Astrocyte (in vitro differentiated cells and primary cell): ENCODE data around the gene INAFM2. TPM values are rescaled to one million over a fixed set of nuclear protein-coding genes. Genes with fewer than 3 reads are reported as not detected.

ENCODE experiments used
- DNase-seq: peaks from one replicate; pipeline ENCODE4 v3.0.0-alpha.2; 2010; ENCODE audit warnings: low read depth
- FAIRE-seq: peaks from 2 replicates; lab custom pipeline; 2011; peaks lifted over from hg19 to GRCh38; lab: Jason Lieb, UNC
- H2AFZ ChIP-seq: 2 replicates; pipeline ENCODE4 v1.6.0; 2012; ENCODE audit warnings: low read depth, low read length, inconsistent platforms
- H3K27ac ChIP-seq: 2 replicates; pipeline ENCODE4 v1.5.1; 2011; ENCODE audit warnings: low read depth, low read length, inconsistent platforms
- H3K27me3 ChIP-seq: 2 replicates; pipeline ENCODE4 v1.6.0; 2011; ENCODE audit warnings: low read length, inconsistent platforms; ENCODE audit not compliant: insufficient read depth
- H3K36me3 ChIP-seq: 2 replicates; pipeline ENCODE4 v1.5.1; 2011; ENCODE audit warnings: low read length, inconsistent platforms; ENCODE audit not compliant: insufficient read depth
- H3K4me1 ChIP-seq: 2 replicates; pipeline ENCODE4 v1.5.1; 2011; ENCODE audit warnings: low read length, inconsistent platforms; ENCODE audit not compliant: insufficient read depth
- H3K4me2 ChIP-seq: 2 replicates; pipeline ENCODE4 v1.6.0; 2012; ENCODE audit warnings: low read length, inconsistent platforms
- H3K4me3 ChIP-seq: 2 replicates; pipeline ENCODE4 v1.5.1; 2011; ENCODE audit warnings: low read depth, mild to moderate bottlenecking, low read length, inconsistent platforms; ENCODE audit not compliant: insufficient read depth
- H3K79me2 ChIP-seq: 2 replicates; pipeline ENCODE4 v1.6.0; 2012; ENCODE audit warnings: mild to moderate bottlenecking, low read length, inconsistent platforms; ENCODE audit not compliant: insufficient read depth
- H3K9ac ChIP-seq: 2 replicates; pipeline ENCODE4 v1.6.0; 2012; ENCODE audit warnings: mild to moderate bottlenecking, low read length, inconsistent platforms
- H3K9me3 ChIP-seq: 2 replicates; pipeline ENCODE4 v1.5.1; 2012; ENCODE audit warnings: low read depth, mild to moderate bottlenecking, low read length, inconsistent platforms; ENCODE audit not compliant: insufficient read depth
- H4K20me1 ChIP-seq: 2 replicates; pipeline ENCODE4 v1.6.0; 2012; ENCODE audit warnings: low read length, inconsistent platforms; ENCODE audit not compliant: insufficient read depth
- H3K27ac Mint-ChIP-seq: one replicate; pipeline ENCODE4 v1.8.0; 2021; ENCODE audit warnings: mild to moderate bottlenecking, mixed read lengths; ENCODE audit not compliant: unreplicated experiment
- H3K27me3 Mint-ChIP-seq: one replicate; pipeline ENCODE4 v1.8.0; 2021; ENCODE audit warnings: low read depth, mixed read lengths; ENCODE audit not compliant: unreplicated experiment
- H3K36me3 Mint-ChIP-seq: one replicate; pipeline ENCODE4 v1.8.0; 2021; ENCODE audit warnings: low read depth, mixed read lengths; ENCODE audit not compliant: unreplicated experiment
- H3K4me1 Mint-ChIP-seq: one replicate; pipeline ENCODE4 v1.8.0; 2021; ENCODE audit warnings: low read depth, mixed read lengths; ENCODE audit not compliant: unreplicated experiment
- H3K4me3 Mint-ChIP-seq: one replicate; pipeline ENCODE4 v1.8.0; 2021; ENCODE audit warnings: mild to moderate bottlenecking, moderate library complexity, mixed read lengths; ENCODE audit not compliant: unreplicated experiment
- H3K9me3 Mint-ChIP-seq: one replicate; pipeline ENCODE4 v1.8.0; 2021; ENCODE audit warnings: mild to moderate bottlenecking, mixed read lengths; ENCODE audit not compliant: unreplicated experiment
- EZH2 ChIP-seq: IDR thresholded peaks from 2 replicates; pipeline ENCODE4 v1.6.1; 2012; ENCODE audit warnings: mild to moderate bottlenecking, low read length, inconsistent platforms; ENCODE audit not compliant: insufficient read depth
- total RNA-seq: library from RNA; stranded (reverse); gene quantifications from 2 replicates; pipeline ENCODE4 v1.2.1, GENCODE V29; 2021
- TF ChIP-seq, protein P1 (sequence below): IDR thresholded peaks from 2 replicates; pipeline ENCODE4 v1.5.1; 2011; ENCODE audit warnings: low read depth, mild to moderate bottlenecking, inconsistent platforms, low read length, moderate library complexity; ENCODE audit not compliant: insufficient read depth

INAFM2 gene
- total RNA-seq, 1 donor from 2014 or later, result 41.2 TPM

DNA sequence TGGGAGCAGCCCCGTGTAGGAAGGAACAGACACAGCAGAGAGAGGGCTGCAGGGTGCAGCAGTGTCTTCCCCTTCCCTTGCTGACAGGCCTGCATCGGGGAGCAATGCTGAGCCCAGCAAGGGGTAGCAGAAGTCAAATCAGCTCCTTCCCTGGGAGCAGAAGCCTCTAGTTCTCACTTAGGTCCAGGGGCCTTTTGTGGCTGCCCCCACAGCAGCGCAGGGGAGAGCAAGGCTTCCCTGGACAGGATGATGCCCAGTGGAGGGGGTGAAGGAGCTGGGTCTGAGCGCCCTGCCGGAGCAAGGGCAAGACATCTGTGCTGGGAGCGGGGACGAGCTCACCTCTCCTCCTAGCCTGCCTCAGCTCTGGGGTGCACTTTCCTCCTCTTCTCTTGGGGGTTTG is 16.6 kb upstream of the INAFM2 start:
- FAIRE-seq (no peak), DNase-seq (no peak)
- H3K36me3 ChIP-seq, result no peaks in the 10 kb centered on the region
- Mint-ChIP-seq H3K27me3 (peaks cover 53% of the 10 kb centered on the region), H3K4me1 (peaks cover 4% of the 10 kb centered on the region), H3K36me3 (peaks cover 2% of the 10 kb centered on the region), H3K4me3 (no peak overlapping the region), H3K9me3 (peaks cover 2% of the 10 kb centered on the region), H3K27ac (no peak overlapping the region)
- peaks cover 14% of the 10 kb centered on the region for H3K27me3 ChIP-seq
- no peaks in the 10 kb centered on the region for H3K9me3 ChIP-seq
- no peak overlapping the region for H2AFZ ChIP-seq
- no peak overlapping the region for H3K4me2 ChIP-seq
- H3K9ac ChIP-seq, result no peak overlapping the region
- no peaks in the 10 kb centered on the region for H4K20me1 ChIP-seq
- H3K4me3 ChIP-seq, result no peak overlapping the region
- no peak overlapping the region for H3K27ac ChIP-seq
- no peaks in the 10 kb centered on the region for H3K4me1 ChIP-seq
- no peaks in the 10 kb centered on the region for H3K79me2 ChIP-seq
- TF ChIP-seq EZH2, result no peak
- TF ChIP-seq, protein P1, sequence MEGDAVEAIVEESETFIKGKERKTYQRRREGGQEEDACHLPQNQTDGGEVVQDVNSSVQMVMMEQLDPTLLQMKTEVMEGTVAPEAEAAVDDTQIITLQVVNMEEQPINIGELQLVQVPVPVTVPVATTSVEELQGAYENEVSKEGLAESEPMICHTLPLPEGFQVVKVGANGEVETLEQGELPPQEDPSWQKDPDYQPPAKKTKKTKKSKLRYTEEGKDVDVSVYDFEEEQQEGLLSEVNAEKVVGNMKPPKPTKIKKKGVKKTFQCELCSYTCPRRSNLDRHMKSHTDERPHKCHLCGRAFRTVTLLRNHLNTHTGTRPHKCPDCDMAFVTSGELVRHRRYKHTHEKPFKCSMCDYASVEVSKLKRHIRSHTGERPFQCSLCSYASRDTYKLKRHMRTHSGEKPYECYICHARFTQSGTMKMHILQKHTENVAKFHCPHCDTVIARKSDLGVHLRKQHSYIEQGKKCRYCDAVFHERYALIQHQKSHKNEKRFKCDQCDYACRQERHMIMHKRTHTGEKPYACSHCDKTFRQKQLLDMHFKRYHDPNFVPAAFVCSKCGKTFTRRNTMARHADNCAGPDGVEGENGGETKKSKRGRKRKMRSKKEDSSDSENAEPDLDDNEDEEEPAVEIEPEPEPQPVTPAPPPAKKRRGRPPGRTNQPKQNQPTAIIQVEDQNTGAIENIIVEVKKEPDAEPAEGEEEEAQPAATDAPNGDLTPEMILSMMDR, result no peak

GRCh38 chr15:40307421-40308211 is 15.9 kb upstream of the INAFM2 start, which contains the start of gene PLCB2:
Gene PLCB2, minus strand, starts transcription at chr15:40307935. Its CDS starts 263 bp downstream, at chr15:40307672.
- TF ChIP-seq EZH2, result no peak
- TF ChIP-seq, protein P1, result peak; percentile 10
- Histone ChIP-seq H3K9me3 (no peaks in the 10 kb centered on the region), H3K9ac (no peak within 1 kb of the TSS), H3K27me3 (peaks cover 19% of the 10 kb centered on the region), H3K27ac (no peak within 1 kb of the TSS), H3K79me2 (no peaks in the 10 kb centered on the region), H3K4me3 (no peak within 1 kb of the TSS), H4K20me1 (no peaks in the 10 kb centered on the region), H3K4me1 (no peaks in the 10 kb centered on the region), H3K36me3 (no peaks in the 10 kb centered on the region), H3K4me2 (no peak within 1 kb of the TSS), H2AFZ (no peak within 1 kb of the TSS)
- no peak within 1 kb of the TSS for H3K4me3 Mint-ChIP-seq
- DNase-seq, result no peak
- no peak for FAIRE-seq
- H3K4me1 Mint-ChIP-seq, result peaks cover 4% of the 10 kb centered on the region
- peaks cover 2% of the 10 kb centered on the region for H3K36me3 Mint-ChIP-seq
- peaks cover 58% of the 10 kb centered on the region for H3K27me3 Mint-ChIP-seq
- peaks cover 2% of the 10 kb centered on the region for H3K9me3 Mint-ChIP-seq
- no peak within 1 kb of the TSS for H3K27ac Mint-ChIP-seq

GRCh38 chr15:40309344-40309862 is 14.1 kb upstream of the INAFM2 start:
- H3K9ac ChIP-seq, result no peak overlapping the region
- no peaks in the 10 kb centered on the region for H4K20me1 ChIP-seq
- Mint-ChIP-seq H3K36me3 (peaks cover under 1% of the 10 kb centered on the region), H3K9me3 (peaks cover 2% of the 10 kb centered on the region), H3K4me1 (peaks cover 4% of the 10 kb centered on the region), H3K4me3 (no peak overlapping the region), H3K27me3 (peaks cover 62% of the 10 kb centered on the region), H3K27ac (no peak overlapping the region)
- DNase-seq (no peak), FAIRE-seq (no peak)
- no peak overlapping the region for H3K27ac ChIP-seq
- H3K36me3 ChIP-seq, result no peaks in the 10 kb centered on the region
- H3K4me3 ChIP-seq, result no peak overlapping the region
- H3K9me3 ChIP-seq, result no peaks in the 10 kb centered on the region
- TF ChIP-seq, protein P1, result no peak
- H2AFZ ChIP-seq, result no peak overlapping the region
- H3K79me2 ChIP-seq, result no peaks in the 10 kb centered on the region
- peaks cover 9% of the 10 kb centered on the region for H3K27me3 ChIP-seq
- no peak overlapping the region for H3K4me2 ChIP-seq
- no peaks in the 10 kb centered on the region for H3K4me1 ChIP-seq
